NB4 (cell line): ENCODE results near the gene F13A1.

Experiments
- DNase-seq: peaks from one replicate; pipeline ENCODE4 v3.0.0; 2010; ENCODE audit warnings: low read depth
- H3K4me3 ChIP-seq: one replicate; pipeline ENCODE4 v1.5.1; 2011; ENCODE audit warnings: mild to moderate bottlenecking, low read depth, low read length, moderate library complexity
- CTCF ChIP-seq: IDR thresholded peaks from one replicate; pipeline ENCODE4 v1.5.1; 2012; ENCODE audit warnings: low read depth, low read length
- MAX ChIP-seq: IDR thresholded peaks from 2 replicates; pipeline ENCODE4 v1.6.1; 2011; ENCODE audit warnings: low read depth, low read length
- MYC ChIP-seq: IDR thresholded peaks from 2 replicates; pipeline ENCODE4 v1.6.1; 2011; ENCODE audit warnings: low read depth, low read length
- POLR2A ChIP-seq: IDR thresholded peaks from 2 replicates; pipeline ENCODE4 v1.6.1; 2011; ENCODE audit warnings: mild to moderate bottlenecking; ENCODE audit not compliant: insufficient read length; ENCODE audit errors: extremely low read depth

Gene F13A1

GRCh38 chr6:6346427-6347023, 26.1 kb upstream of the F13A1 start:
- no peak for DNase-seq
- TF ChIP-seq CTCF (no peak), MAX (no peak), MYC (no peak), POLR2A (no peak)
- H3K4me3 ChIP-seq: no peak overlapping the region

- TF ChIP-seq CTCF: no peak
- no peak for TF ChIP-seq MYC
- no peak for TF ChIP-seq POLR2A
- TF ChIP-seq MAX: no peak
- no peak overlapping the region for H3K4me3 ChIP-seq
- DNase-seq: peak; percentile 31
These were observed 13.0 kb upstream of the F13A1 start for GRCh38 chr6:6333501-6333900.

GRCh38 chr6:6332811-6333244, 12.4 kb upstream of the F13A1 start:
- DNase-seq: peak; percentile 43
- no peak overlapping the region for H3K4me3 ChIP-seq
- TF ChIP-seq MYC: no peak
- TF ChIP-seq MAX: no peak
- no peak for TF ChIP-seq CTCF
- no peak for TF ChIP-seq POLR2A

GRCh38 chr6:6331946-6332601, 11.6 kb upstream of the F13A1 start:
- TF ChIP-seq POLR2A (no peak), MYC (no peak), CTCF (no peak)
- peak overlapping the region; percentile 6 for H3K4me3 ChIP-seq
- DNase-seq: peak; percentile 90

- no peak for DNase-seq
- no peak for TF ChIP-seq MYC
- TF ChIP-seq POLR2A: no peak
- no peak for TF ChIP-seq CTCF
- TF ChIP-seq MAX: no peak
- H3K4me3 ChIP-seq: no peak overlapping the region
These were observed 10.9 kb upstream of the F13A1 start for GRCh38 chr6:6331393-6331792.
